Karpas-422 (cell line): ENCODE measurements around the gene GCNT2. TPM values are rescaled to one million over a fixed set of nuclear protein-coding genes. Genes with fewer than 3 reads are reported as not detected.
"Not testable (repeated sequence)": the region's sequence is repeated elsewhere in the genome, so short reads cannot be mapped to it uniquely, and the experiment has no call there.

ENCODE experiments used
- DNase-seq: peaks from one replicate; pipeline ENCODE4 v3.0.0-alpha.2; 2015
- H2AFZ ChIP-seq: fragments of 200-600 bp; sonication (generic); 2 replicates; pipeline ENCODE4 v1.6.1; 2014; ENCODE audit warnings: antibody characterized with exemption, low read length, mixed read lengths
- H3K27ac ChIP-seq: fragments of 200-600 bp; sonication (generic); 2 replicates; pipeline ENCODE4 v1.5.1; 2014; ENCODE audit warnings: mild to moderate bottlenecking, low read length, moderate library complexity
- H3K27me3 ChIP-seq: fragments of 200-600 bp; sonication (generic); 2 replicates; pipeline ENCODE4 v1.6.1; 2014; ENCODE audit warnings: low read length, mixed read lengths
- H3K36me3 ChIP-seq: fragments of 200-600 bp; sonication (generic); 2 replicates; pipeline ENCODE4 v1.6.1; 2014; ENCODE audit warnings: low read length, mixed read lengths; ENCODE audit not compliant: insufficient read depth
- H3K4me1 ChIP-seq: fragments of 200-600 bp; sonication (generic); 2 replicates; pipeline ENCODE4 v1.6.1; 2014; ENCODE audit warnings: mild to moderate bottlenecking, low read length, mixed read lengths
- H3K4me2 ChIP-seq: fragments of 200-600 bp; sonication (generic); 2 replicates; pipeline ENCODE4 v1.6.1; 2014; ENCODE audit warnings: low read length, low read depth, mild to moderate bottlenecking; ENCODE audit not compliant: poor library complexity, severe bottlenecking
- H3K4me3 ChIP-seq: fragments of 200-600 bp; sonication (generic); 2 replicates; pipeline ENCODE4 v1.5.1; 2014; ENCODE audit warnings: mild to moderate bottlenecking, antibody characterized with exemption, low read length, mixed read lengths
- H3K79me2 ChIP-seq: fragments of 200-600 bp; sonication (generic); 2 replicates; pipeline ENCODE4 v1.6.1; 2014; ENCODE audit warnings: mild to moderate bottlenecking, low read length, mixed read lengths
- H3K9ac ChIP-seq: fragments of 200-600 bp; sonication (generic); 2 replicates; pipeline ENCODE4 v1.6.0; 2014; ENCODE audit warnings: low read length
- H3K9me2 ChIP-seq: fragments of 200-600 bp; sonication (generic), shearing (Covaris generic); replicated peaks from 2 replicates; pipeline ENCODE4 v1.6.0; 2014; ENCODE audit warnings: mild to moderate bottlenecking, low read length, moderate library complexity; ENCODE audit not compliant: insufficient read depth
- H3K9me3 ChIP-seq: fragments of 300-700, 200-600 bp; sonication (generic); 2 replicates; pipeline ENCODE4 v1.6.1; 2014; ENCODE audit warnings: low read length, mixed read lengths
- H4K20me1 ChIP-seq: fragments of 200-600 bp; sonication (generic); 2 replicates; pipeline ENCODE4 v1.6.1; 2014; ENCODE audit warnings: mild to moderate bottlenecking, antibody characterized with exemption, low read length, low read depth; ENCODE audit not compliant: insufficient read depth
- total RNA-seq: library from RNA; depleted of rRNA; stranded (reverse); fragments of >200 nt; shearing (Covaris generic); gene quantifications from 2 replicates; pipeline ENCODE4 v1.2.3, GENCODE V29; 2014; ENCODE audit warnings: low replicate concordance

GCNT2 gene
- total RNA-seq, 1 experiment from 2014 or later = 21.3 TPM

- H4K20me1 ChIP-seq, H3K9ac ChIP-seq, H3K9me2 ChIP-seq, H3K4me2 ChIP-seq, H3K36me3 ChIP-seq, H3K9me3 ChIP-seq, H3K27me3 ChIP-seq, H3K4me1 ChIP-seq, H3K27ac ChIP-seq, DNase-seq, H3K4me3 ChIP-seq, H2AFZ ChIP-seq: not testable (repeated sequence)
- H3K79me2 ChIP-seq = peaks cover 51% of the 10 kb centered on the region
Measured at GRCh38 chr6:10616266-10616665, 95.1 kb downstream of the GCNT2 start.

GRCh38 chr6:10617008-10617696, 96.0 kb downstream of the GCNT2 start:
- Histone ChIP-seq H3K27ac (no peak overlapping the region), H4K20me1 (no peaks in the 10 kb centered on the region)

GRCh38 chr6:10618409-10618808, 97.3 kb downstream of the GCNT2 start:
- Histone ChIP-seq H3K4me1 (peaks cover 6% of the 10 kb centered on the region), H3K4me2 (no peak overlapping the region), H3K27me3 (no peaks in the 10 kb centered on the region), H3K79me2 (peaks cover 39% of the 10 kb centered on the region), H3K36me3 (peaks cover 16% of the 10 kb centered on the region), H2AFZ (no peak overlapping the region), H3K9me2 (no peaks in the 10 kb centered on the region), H3K9ac (no peak overlapping the region), H4K20me1 (no peaks in the 10 kb centered on the region), H3K27ac (no peak overlapping the region), H3K4me3 (no peak overlapping the region), H3K9me3 (no peaks in the 10 kb centered on the region)
- no peak for DNase-seq

More at GRCh38 chr6:10617008-10617696, 96.0 kb downstream of the GCNT2 start:
- no peak overlapping the region for H3K4me3 ChIP-seq
- DNase-seq = no peak
- no peak overlapping the region for H3K4me2 ChIP-seq
- H2AFZ ChIP-seq = no peak overlapping the region
- peaks cover 10% of the 10 kb centered on the region for H3K36me3 ChIP-seq
- H3K27me3 ChIP-seq = no peaks in the 10 kb centered on the region
- H3K4me1 ChIP-seq = peaks cover 6% of the 10 kb centered on the region
- no peak overlapping the region for H3K9ac ChIP-seq
- no peaks in the 10 kb centered on the region for H3K9me2 ChIP-seq
- peaks cover 51% of the 10 kb centered on the region for H3K79me2 ChIP-seq
- no peaks in the 10 kb centered on the region for H3K9me3 ChIP-seq

GRCh38 chr6:10621213-10621612, 100.1 kb downstream of the GCNT2 start:
- H3K9me2 ChIP-seq = no peaks in the 10 kb centered on the region
- no peaks in the 10 kb centered on the region for H4K20me1 ChIP-seq
- H3K4me3 ChIP-seq = no peak overlapping the region
- H2AFZ ChIP-seq = no peak overlapping the region
- no peak for DNase-seq
- H3K9me3 ChIP-seq = no peaks in the 10 kb centered on the region
- no peak overlapping the region for H3K4me2 ChIP-seq
- H3K27me3 ChIP-seq = no peaks in the 10 kb centered on the region
- H3K79me2 ChIP-seq = peaks cover 13% of the 10 kb centered on the region
- H3K9ac ChIP-seq = no peak overlapping the region
- H3K36me3 ChIP-seq = peaks cover 17% of the 10 kb centered on the region
- H3K4me1 ChIP-seq = no peaks in the 10 kb centered on the region
- H3K27ac ChIP-seq = no peak overlapping the region

- Histone ChIP-seq H2AFZ (no peak overlapping the region), H3K4me3 (no peak overlapping the region), H3K9ac (no peak overlapping the region), H3K27me3 (no peaks in the 10 kb centered on the region), H3K4me1 (no peaks in the 10 kb centered on the region), H3K27ac (no peak overlapping the region), H4K20me1 (no peaks in the 10 kb centered on the region), H3K9me2 (no peaks in the 10 kb centered on the region), H3K36me3 (peaks cover 22% of the 10 kb centered on the region), H3K4me2 (no peak overlapping the region), H3K9me3 (no peaks in the 10 kb centered on the region), H3K79me2 (peaks cover 9% of the 10 kb centered on the region)
- DNase-seq = no peak
Measured at GRCh38 chr6:10621847-10622246, 100.7 kb downstream of the GCNT2 start.

- no peaks in the 10 kb centered on the region for H3K79me2 ChIP-seq
- DNase-seq = no peak
- H3K4me1 ChIP-seq = no peaks in the 10 kb centered on the region
- H3K4me2 ChIP-seq = no peak overlapping the region
- no peak overlapping the region for H3K4me3 ChIP-seq
- H3K27me3 ChIP-seq = no peaks in the 10 kb centered on the region
- no peak overlapping the region for H3K9ac ChIP-seq
- no peak overlapping the region for H2AFZ ChIP-seq
- H3K36me3 ChIP-seq = peaks cover 22% of the 10 kb centered on the region
- H3K9me2 ChIP-seq = no peaks in the 10 kb centered on the region
- H4K20me1 ChIP-seq = no peaks in the 10 kb centered on the region
- H3K27ac ChIP-seq = no peak overlapping the region
- H3K9me3 ChIP-seq = no peaks in the 10 kb centered on the region
Measured at GRCh38 chr6:10624836-10625235, 103.7 kb downstream of the GCNT2 start.

- no peak overlapping the region for H3K27ac ChIP-seq
- no peaks in the 10 kb centered on the region for H3K27me3 ChIP-seq
- H3K4me3 ChIP-seq = no peak overlapping the region
- H3K9me3 ChIP-seq = no peaks in the 10 kb centered on the region
- H3K9me2 ChIP-seq = no peaks in the 10 kb centered on the region
- H3K36me3 ChIP-seq = peaks cover 20% of the 10 kb centered on the region
- no peaks in the 10 kb centered on the region for H4K20me1 ChIP-seq
- H3K9ac ChIP-seq = no peak overlapping the region
- H3K4me2 ChIP-seq = no peak overlapping the region
- H2AFZ ChIP-seq = no peak overlapping the region
- no peaks in the 10 kb centered on the region for H3K4me1 ChIP-seq
- H3K79me2 ChIP-seq = no peaks in the 10 kb centered on the region
- DNase-seq = no peak
Measured at GRCh38 chr6:10626154-10626741, 105.1 kb downstream of the GCNT2 start.

- H3K9ac ChIP-seq = no peak overlapping the region
- no peak overlapping the region for H3K4me3 ChIP-seq
- no peaks in the 10 kb centered on the region for H3K27me3 ChIP-seq
- H3K36me3 ChIP-seq = peaks cover 9% of the 10 kb centered on the region; the same call in 1 of the 2 replicates
- H2AFZ ChIP-seq = no peak overlapping the region
- H3K4me2 ChIP-seq = no peak overlapping the region
- H4K20me1 ChIP-seq = no peaks in the 10 kb centered on the region
- H3K79me2 ChIP-seq = no peaks in the 10 kb centered on the region
- DNase-seq = no peak
- no peak overlapping the region for H3K27ac ChIP-seq
- no peaks in the 10 kb centered on the region for H3K4me1 ChIP-seq
- H3K9me2 ChIP-seq = no peaks in the 10 kb centered on the region
- no peaks in the 10 kb centered on the region for H3K9me3 ChIP-seq
Measured at GRCh38 chr6:10627800-10628199, 106.6 kb downstream of the GCNT2 start.
